ENCODE results near the gene ZCRB1.
"Not testable (repeated sequence)": the region's sequence is repeated elsewhere in the genome, so short reads cannot be mapped to it uniquely, and the experiment has no call there.

Gene ZCRB1

DNA sequence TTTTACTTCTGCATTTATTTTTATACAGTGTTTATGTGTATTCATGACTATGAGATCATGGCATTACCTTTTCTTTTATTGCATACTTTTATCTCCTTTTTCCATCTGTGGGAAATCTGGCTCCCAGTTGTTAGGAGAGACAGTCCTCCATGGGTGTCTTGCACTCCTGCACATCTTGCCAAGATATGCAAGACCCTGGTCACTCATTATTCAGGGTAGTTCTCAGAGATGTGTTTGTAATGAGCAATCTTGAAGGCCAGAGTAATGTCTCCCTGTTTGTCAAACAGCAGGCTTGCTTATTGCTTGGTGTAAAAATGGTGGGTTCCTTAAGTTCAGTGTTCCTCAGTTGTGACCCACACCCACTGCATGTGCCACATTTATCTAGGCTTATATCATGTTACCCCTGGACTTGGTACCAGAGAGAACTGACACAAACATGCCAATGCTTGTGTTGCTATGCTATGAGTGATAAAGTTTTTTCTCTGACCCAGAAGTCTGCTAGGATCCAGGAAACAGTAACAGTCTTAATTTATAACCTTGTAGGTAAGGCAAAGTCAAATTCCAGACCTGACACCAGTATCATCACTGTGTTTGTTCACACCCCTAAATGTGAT is 36.9 kb upstream of the ZCRB1 start:
- TF ChIP-seq, protein P1, sequence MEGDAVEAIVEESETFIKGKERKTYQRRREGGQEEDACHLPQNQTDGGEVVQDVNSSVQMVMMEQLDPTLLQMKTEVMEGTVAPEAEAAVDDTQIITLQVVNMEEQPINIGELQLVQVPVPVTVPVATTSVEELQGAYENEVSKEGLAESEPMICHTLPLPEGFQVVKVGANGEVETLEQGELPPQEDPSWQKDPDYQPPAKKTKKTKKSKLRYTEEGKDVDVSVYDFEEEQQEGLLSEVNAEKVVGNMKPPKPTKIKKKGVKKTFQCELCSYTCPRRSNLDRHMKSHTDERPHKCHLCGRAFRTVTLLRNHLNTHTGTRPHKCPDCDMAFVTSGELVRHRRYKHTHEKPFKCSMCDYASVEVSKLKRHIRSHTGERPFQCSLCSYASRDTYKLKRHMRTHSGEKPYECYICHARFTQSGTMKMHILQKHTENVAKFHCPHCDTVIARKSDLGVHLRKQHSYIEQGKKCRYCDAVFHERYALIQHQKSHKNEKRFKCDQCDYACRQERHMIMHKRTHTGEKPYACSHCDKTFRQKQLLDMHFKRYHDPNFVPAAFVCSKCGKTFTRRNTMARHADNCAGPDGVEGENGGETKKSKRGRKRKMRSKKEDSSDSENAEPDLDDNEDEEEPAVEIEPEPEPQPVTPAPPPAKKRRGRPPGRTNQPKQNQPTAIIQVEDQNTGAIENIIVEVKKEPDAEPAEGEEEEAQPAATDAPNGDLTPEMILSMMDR (IDR thresholded peaks at IDR 0.05; ENCODE audit: control insufficient read depth, insufficient read depth, low read depth, low read length, missing control alignments), result no peak
- H3K4me3 ChIP-seq (ENCODE audit: control insufficient read depth, low read depth, low read length), result no peak overlapping the region
- DNase-seq (ENCODE audit: low read depth), result no peak

DNA sequence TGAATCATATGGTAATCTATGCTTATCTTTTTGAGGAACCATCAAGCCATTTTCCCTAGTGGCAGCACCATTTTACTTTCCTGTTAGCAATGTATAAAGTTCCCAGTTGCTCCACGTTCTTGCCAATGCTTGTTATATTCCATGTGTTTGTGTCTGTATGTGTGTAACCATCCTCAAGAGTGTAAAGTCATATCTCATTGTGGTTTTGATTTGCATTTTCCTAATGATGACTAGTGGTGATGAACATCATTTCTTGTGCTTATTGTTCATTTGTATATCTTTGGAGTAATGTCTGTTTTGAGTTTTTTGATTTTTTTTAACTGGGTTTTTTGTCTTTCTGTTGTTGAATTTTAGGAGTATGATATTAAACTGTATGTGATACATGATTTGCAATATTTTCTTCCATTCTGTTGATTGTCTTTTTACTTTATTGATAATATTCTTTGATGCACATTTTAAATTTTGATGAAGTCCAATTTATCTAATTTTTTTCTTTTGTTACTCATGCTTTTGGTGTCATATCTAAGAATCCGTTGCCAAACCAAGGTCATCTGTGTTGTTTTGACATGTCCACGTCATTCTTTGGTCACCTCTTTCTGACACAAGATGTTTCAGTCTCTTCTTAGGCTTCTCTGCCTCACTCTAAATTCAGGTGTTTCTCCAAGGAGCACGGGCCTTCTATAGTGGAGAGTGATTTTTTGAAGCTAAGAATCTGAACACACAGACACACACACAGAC is 36.2 kb upstream of the ZCRB1 start:
- no peak overlapping the region for H3K4me3 ChIP-seq (ENCODE audit: control insufficient read depth, low read depth, low read length)
- TF ChIP-seq, protein P1 (IDR thresholded peaks at IDR 0.05; ENCODE audit: control insufficient read depth, insufficient read depth, low read depth, low read length, missing control alignments), result no peak
- DNase-seq (ENCODE audit: low read depth), result no peak

DNA sequence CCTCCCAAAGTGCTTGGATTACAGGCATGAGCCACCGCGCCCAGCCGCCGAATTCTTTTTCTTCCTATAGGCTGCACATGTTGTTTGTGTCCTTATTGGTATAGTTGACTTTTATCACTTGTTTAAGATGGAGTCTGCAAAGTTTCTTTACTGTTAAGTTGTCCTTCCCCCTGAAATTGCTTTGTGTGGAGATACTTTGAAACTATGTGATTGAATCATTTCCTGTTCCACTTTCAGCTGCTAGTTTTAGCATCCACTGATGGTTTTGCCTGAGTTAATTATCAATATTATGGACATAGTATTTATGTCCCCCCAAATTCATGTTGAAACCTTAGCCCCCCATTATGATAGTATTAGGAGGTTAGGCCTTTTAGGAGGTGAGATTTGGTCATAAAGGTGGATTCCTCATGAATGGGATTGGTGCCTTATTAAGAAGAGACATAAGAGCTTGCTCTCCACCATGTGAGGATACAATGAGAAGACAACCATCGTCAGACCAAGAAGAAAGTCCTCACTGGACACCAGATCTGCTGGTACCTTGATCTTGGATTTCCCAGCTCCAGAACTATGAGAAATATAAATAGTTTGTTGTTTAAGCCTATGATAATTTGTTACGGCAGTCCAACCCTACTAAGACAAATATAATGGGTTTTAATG is 35.0 kb upstream of the ZCRB1 start:
- TF ChIP-seq, protein P1 (IDR thresholded peaks at IDR 0.05; ENCODE audit: control insufficient read depth, insufficient read depth, low read depth, low read length, missing control alignments), result no peak
- H3K4me3 ChIP-seq (ENCODE audit: control insufficient read depth, low read depth, low read length), result no peak overlapping the region
- no peak for DNase-seq (ENCODE audit: low read depth)

DNA sequence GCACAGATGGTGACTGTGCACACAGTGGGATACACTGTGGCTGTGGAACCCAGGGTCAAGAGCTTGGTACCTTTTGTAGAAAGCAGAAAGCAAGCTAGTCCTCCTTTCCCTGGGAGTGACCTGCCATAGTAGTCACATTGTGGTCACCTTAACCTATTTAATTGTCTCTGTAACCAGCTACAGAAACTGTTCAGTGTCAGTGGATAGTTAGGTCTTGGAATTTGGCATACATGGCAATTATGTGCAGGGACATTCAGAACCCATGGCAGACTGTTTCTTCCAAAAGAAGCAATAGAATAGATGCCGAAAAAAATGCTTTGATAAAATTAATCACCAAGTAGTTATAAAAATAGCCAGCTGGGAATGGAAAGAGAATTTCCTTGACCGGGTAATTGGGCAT is 30.4 kb upstream of the ZCRB1 start:
- H3K4me3 ChIP-seq (ENCODE audit: control insufficient read depth, low read depth, low read length), result no peak overlapping the region
- no peak for DNase-seq (ENCODE audit: low read depth)
- TF ChIP-seq, protein P1 (IDR thresholded peaks at IDR 0.05; ENCODE audit: control insufficient read depth, insufficient read depth, low read depth, low read length, missing control alignments), result no peak

DNA sequence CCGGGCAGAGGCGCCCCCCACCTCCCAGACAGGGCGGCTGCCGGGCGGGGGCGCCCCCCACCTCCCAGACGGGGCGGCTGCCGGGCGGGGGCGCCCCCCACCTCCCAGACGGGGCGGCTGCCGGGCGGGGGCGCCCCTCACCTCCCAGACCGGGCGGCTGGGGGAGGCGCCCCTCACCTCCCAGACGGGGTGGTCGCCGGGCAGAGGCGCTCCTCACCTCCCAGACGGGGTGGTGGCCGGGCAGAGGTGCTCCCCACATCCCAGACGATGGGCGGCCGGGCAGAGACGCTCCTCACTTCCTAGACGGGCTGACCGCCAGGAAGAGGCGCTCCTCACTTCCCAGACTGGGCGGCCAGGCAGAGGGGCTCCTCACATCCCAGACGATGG is 24.1 kb upstream of the ZCRB1 start:
- not testable (repeated sequence) for DNase-seq (ENCODE audit: low read depth); H3K4me3 ChIP-seq (ENCODE audit: control insufficient read depth, low read depth, low read length)

DNA sequence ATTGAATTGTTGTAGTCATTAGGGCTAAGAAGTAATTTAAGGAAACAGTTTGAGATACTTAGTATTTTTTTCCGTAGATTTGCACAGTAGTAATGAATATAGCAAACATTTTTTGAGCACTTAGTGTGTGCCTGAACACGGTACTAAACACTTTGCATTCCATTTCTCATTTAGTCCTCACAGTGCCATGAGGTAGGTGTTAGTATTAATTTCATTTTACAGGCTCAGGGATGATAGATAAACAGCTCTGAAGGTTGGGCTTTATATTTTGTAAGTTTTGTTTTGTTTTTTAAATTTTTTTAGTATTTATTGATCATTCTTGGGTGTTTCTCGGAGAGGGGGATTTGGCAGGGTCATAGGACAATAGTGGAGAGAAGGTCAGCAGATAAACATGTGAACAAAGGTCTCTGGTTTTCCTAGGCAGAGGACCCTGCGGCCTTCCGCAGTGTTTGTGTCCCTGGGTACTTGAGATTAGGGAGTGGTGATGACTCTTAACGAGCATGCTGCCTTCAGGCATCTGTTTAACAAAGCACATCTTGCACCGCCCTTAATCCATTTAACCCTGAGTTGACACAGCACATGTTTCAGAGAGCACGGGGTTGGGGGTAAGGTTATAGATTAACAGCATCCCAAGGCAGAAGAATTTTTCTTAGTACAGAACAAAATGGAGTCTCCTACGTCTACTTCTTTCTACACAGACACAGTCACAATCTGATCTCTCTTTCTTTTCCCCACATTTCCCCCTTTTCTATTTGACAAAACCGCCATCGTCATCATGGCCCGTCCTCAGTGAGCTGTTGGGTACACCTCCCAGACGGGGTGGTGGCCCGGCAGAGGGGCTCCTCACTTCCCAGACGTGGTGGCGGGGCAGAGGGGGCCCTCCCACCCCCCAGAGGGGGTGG is 23.5 kb upstream of the ZCRB1 start:
- not testable (repeated sequence) for DNase-seq (ENCODE audit: low read depth); H3K4me3 ChIP-seq (ENCODE audit: control insufficient read depth, low read depth, low read length)

DNA sequence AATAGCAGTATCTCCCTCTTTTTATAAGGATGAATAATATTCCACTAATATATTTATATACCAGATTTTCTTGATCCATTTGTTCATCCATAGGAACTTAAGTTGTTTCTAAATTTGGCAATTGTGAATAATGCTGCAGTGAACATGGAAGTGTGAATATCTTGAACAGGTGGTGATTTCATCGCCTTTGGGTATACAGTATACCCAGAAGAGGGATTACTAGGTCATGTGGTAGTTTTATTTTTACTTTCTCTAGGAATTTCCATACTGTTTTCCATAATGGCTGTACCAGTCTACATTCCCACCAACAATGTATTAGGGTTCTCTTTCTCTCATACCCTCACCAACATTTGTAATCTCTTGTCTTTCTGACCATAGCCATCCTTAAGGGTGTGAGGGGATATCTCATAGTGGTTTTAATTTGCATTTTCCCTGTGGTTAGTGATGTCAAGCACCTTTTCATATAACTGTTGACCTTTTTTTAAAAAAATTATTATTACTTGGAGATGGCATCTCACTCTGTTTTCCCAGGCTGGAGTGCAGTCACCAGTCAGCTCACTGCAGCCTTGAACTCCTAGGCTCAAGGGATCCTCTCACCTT is 20.6 kb upstream of the ZCRB1 start:
- DNase-seq (ENCODE audit: low read depth), result no peak
- no peak overlapping the region for H3K4me3 ChIP-seq (ENCODE audit: control insufficient read depth, low read depth, low read length)
- TF ChIP-seq, protein P1 (IDR thresholded peaks at IDR 0.05; ENCODE audit: control insufficient read depth, insufficient read depth, low read depth, low read length, missing control alignments), result no peak
